Measurements from ENCODE around the gene NLGN1. TPM values are rescaled to one million over a fixed set of nuclear protein-coding genes. Genes with fewer than 3 reads are reported as not detected.

NLGN1 gene
- polyA plus RNA-seq, 2 of the 4 experiments (the other 2 are of a cell fraction), result not detected

DNA sequence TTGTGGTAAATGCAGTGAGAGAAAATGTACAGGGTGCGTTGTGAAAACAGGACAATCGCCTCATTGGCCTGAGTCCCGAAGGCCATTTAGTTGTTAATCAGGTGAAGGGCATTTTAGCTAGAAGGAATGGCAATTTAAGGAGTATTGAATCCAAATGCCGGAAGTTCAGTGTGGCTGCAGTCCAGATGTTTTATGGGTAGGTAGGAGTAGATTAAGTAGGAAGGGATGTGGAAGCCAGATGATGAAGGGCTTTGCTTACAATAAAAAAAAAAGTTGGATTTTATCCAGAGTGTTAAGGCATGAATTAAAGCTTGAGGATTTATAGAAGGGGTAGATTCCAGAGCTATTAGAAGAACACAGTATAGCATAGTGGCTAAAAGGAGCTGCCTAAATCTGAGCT lies 572.7 kb downstream of the NLGN1 start:
- H3K4me1 ChIP-seq, result no peaks in the 10 kb centered on the region
- no peak overlapping the region for H3K27ac ChIP-seq
- H3K4me3 ChIP-seq, result no peak overlapping the region
- no peak for ATAC-seq
- no peak overlapping the region for H3K4me2 ChIP-seq
- FAIRE-seq, result no peak
- no peak for DNase-seq (ENCODE audit: low read depth in 1 of 2, low spot score in 1 of 2)
- WGBS (ENCODE audit: missing lambda C conversion rate), result 43% methylated on average over 4 of the region's 4 CpGs
- ChIA-PET CTCF (no interaction called here), POLR2A (no interaction called here)
- H3K9me3 ChIP-seq, result no peaks in the 10 kb centered on the region
- TF ChIP-seq HEYL (CRISPR knock-in tag; IDR thresholded peaks at IDR 0.05) (no peak), USF2 (IDR thresholded peaks at IDR 0.05) (no peak), EHMT2 (IDR thresholded peaks at IDR 0.05; ENCODE audit: low read depth) (no peak), CBX2 (IDR thresholded peaks at IDR 0.05; ENCODE audit: borderline replicate concordance, low read depth) (no peak), E2F6 (IDR thresholded peaks at IDR 0.05; ENCODE audit: borderline replicate concordance, low read depth) (no peak), FOXS1 (CRISPR knock-in tag; IDR thresholded peaks at IDR 0.05) (no peak), POLR2A (IDR thresholded peaks at IDR 0.05; ENCODE audit: low read length) (no peak), ESRRA (IDR thresholded peaks at IDR 0.05; ENCODE audit: borderline replicate concordance, low read length) (no peak)

DNA sequence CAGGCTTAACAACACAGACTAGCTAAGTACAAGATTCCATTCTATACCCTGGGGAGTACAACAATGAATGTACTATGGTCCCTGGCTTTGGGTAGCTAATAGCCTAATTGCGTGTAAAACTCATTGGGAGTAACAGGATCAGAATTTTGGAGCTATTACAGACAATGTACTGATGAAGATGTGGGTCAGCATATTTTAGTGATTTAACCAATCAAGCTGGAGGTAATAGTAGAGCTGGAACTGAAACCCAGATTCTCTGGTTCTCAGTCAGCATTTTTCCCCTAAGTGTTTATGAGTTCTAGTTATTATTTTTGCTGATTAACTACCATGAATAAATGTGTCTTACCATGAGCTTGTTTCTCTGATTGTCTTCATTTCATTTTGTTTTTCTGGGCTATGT lies 578.7 kb downstream of the NLGN1 start:
- Histone ChIP-seq H3K27ac (no peak overlapping the region), H3K4me1 (no peaks in the 10 kb centered on the region), H3K4me2 (no peak overlapping the region), H3K4me3 (no peak overlapping the region), H3K9me3 (no peaks in the 10 kb centered on the region)
- POLR2A ChIA-PET, result no interaction called here
- WGBS (ENCODE audit: missing lambda C conversion rate), result 26% methylated on average over 1 of the region's 1 CpG
- TF ChIP-seq HOXB13 (CRISPR knock-in tag; IDR thresholded peaks at IDR 0.05; ENCODE audit: low read depth) (no peak), ZNF302 (CRISPR knock-in tag; IDR thresholded peaks at IDR 0.05) (no peak), CHD2 (IDR thresholded peaks at IDR 0.05; ENCODE audit: low read length, partially characterized antibody) (no peak), EHF (CRISPR knock-in tag; IDR thresholded peaks at IDR 0.05) (no peak), E2F6 (IDR thresholded peaks at IDR 0.05; ENCODE audit: borderline replicate concordance, low read depth) (no peak), SREBF2 (IDR thresholded peaks at IDR 0.05) (no peak), POLR2A (IDR thresholded peaks at IDR 0.05; ENCODE audit: low read length) (no peak), EP300 (IDR thresholded peaks at IDR 0.05) (no peak), POLR2AphosphoS2 (conservative IDR thresholded peaks at IDR 0.05; ENCODE audit: low read length) (no peak), MAZ (IDR thresholded peaks at IDR 0.05; ENCODE audit: borderline replicate concordance, low read depth, low read length) (no peak), RARB (CRISPR knock-in tag; IDR thresholded peaks at IDR 0.05) (no peak), RCOR1 (IDR thresholded peaks at IDR 0.05; ENCODE audit: low read depth, low read length) (no peak), KDM5A (IDR thresholded peaks at IDR 0.05) (no peak), NFE2L2 (conservative IDR thresholded peaks at IDR 0.05; ENCODE audit: low read length) (no peak), BCL3 (IDR thresholded peaks at IDR 0.05) (no peak)
- TF ChIP-seq, protein P1, sequence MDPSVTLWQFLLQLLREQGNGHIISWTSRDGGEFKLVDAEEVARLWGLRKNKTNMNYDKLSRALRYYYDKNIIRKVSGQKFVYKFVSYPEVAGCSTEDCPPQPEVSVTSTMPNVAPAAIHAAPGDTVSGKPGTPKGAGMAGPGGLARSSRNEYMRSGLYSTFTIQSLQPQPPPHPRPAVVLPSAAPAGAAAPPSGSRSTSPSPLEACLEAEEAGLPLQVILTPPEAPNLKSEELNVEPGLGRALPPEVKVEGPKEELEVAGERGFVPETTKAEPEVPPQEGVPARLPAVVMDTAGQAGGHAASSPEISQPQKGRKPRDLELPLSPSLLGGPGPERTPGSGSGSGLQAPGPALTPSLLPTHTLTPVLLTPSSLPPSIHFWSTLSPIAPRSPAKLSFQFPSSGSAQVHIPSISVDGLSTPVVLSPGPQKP (IDR thresholded peaks at IDR 0.05; ENCODE audit: low read depth, low read length), result no peak
- FAIRE-seq, result no peak
- CTCF ChIA-PET, result no interaction called here
- DNase-seq (ENCODE audit: low read depth in 1 of 2, low spot score in 1 of 2), result no peak
- no peak for ATAC-seq
